Measurements from ENCODE around the gene C5.

GRCh38 chr9:121057821-121058220 is 7.7 kb upstream of the C5 start:
- TF ChIP-seq CTCF (conservative IDR thresholded peaks at IDR 0.05 in 1 of 2, IDR thresholded peaks at IDR 0.05 in 1 of 2; ENCODE audit: extremely low read depth in 1 of 2, insufficient read depth in 1 of 2, low read depth in 1 of 2, low read length in 2 of 2), result no peak
- no peak for TF ChIP-seq EZH2 (IDR thresholded peaks at IDR 0.05; ENCODE audit: borderline replicate concordance, low read length)
